SU-DHL-6 (cell line): ENCODE data around the gene PPIP5K2.
"Not testable (repeated sequence)": the region's sequence is repeated elsewhere in the genome, so short reads cannot be mapped to it uniquely, and the experiment has no call there.

Experiments used
- H2AFZ ChIP-seq: fragments of 200-600 bp; sonication (generic); 2 replicates; pipeline ENCODE4 v1.6.1; 2014; ENCODE audit warnings: low read depth, mild to moderate bottlenecking, moderate library complexity, mixed read lengths, antibody characterized with exemption, low read length; ENCODE audit not compliant: severe bottlenecking
- H3F3A ChIP-seq: fragments of 200-600 bp; shearing (Covaris generic); 2 replicates; pipeline ENCODE4 v1.6.0; 2016; ENCODE audit warnings: antibody characterized with exemption, mild to moderate bottlenecking; ENCODE audit not compliant: insufficient read depth
- H3K27ac ChIP-seq: fragments of 200-600 bp; sonication (generic); 2 replicates; pipeline ENCODE4 v1.5.1; 2016; ENCODE audit warnings: low read depth, mild to moderate bottlenecking, low read length, moderate library complexity, mixed read lengths
- H3K27me3 ChIP-seq: fragments of 200-600 bp; sonication (generic), shearing (Covaris generic); 2 replicates; pipeline ENCODE4 v1.6.0; 2014; ENCODE audit warnings: mild to moderate bottlenecking, low read length
- H3K36me3 ChIP-seq: fragments of 200-600 bp; sonication (generic); 2 replicates; pipeline ENCODE4 v1.6.1; 2014; ENCODE audit warnings: mild to moderate bottlenecking, low read length, mixed read lengths
- H3K4me2 ChIP-seq: fragments of 300-600, 200-600 bp; shearing (Covaris generic), sonication (generic); 2 replicates; pipeline ENCODE4 v1.6.0; 2014; ENCODE audit warnings: low read length, low read depth, mild to moderate bottlenecking; ENCODE audit not compliant: poor library complexity, severe bottlenecking
- H3K4me3 ChIP-seq: fragments of 200-600 bp; sonication (generic); 2 replicates; pipeline ENCODE4 v1.5.1; 2014; ENCODE audit warnings: antibody characterized with exemption, low read length, mild to moderate bottlenecking, mixed read lengths; ENCODE audit not compliant: insufficient read depth, poor library complexity, severe bottlenecking
- H3K79me2 ChIP-seq: fragments of 200-600 bp; sonication (generic); 2 replicates; pipeline ENCODE4 v1.6.1; 2014; ENCODE audit warnings: mild to moderate bottlenecking, low read length, moderate library complexity; ENCODE audit not compliant: insufficient read depth
- H3K9ac ChIP-seq: fragments of 200-600 bp; sonication (generic); 2 replicates; pipeline ENCODE4 v1.7.0; 2014; ENCODE audit warnings: mild to moderate bottlenecking, low read length
- H3K9me2 ChIP-seq: fragments of 200-600 bp; sonication (generic); replicated peaks from 2 replicates; pipeline ENCODE4 v1.6.1; 2014; ENCODE audit warnings: low read length; ENCODE audit not compliant: insufficient read depth
- H3K9me3 ChIP-seq: fragments of 200-600 bp; sonication (generic); 2 replicates; pipeline ENCODE4 v1.6.1; 2014; ENCODE audit warnings: low read length, mixed read lengths; ENCODE audit not compliant: insufficient read depth
- H4K20me1 ChIP-seq: fragments of 200-600 bp; sonication (generic); 2 replicates; pipeline ENCODE4 v1.6.1; 2014; ENCODE audit warnings: low read depth, mild to moderate bottlenecking, antibody characterized with exemption, low read length, moderate library complexity, mixed read lengths
- EZH2phosphoT487 ChIP-seq: fragments of 200-600 bp; sonication (generic), shearing (Covaris generic); conservative IDR thresholded peaks from 2 replicates; pipeline ENCODE4 v1.6.1; 2018; ENCODE audit warnings: mild to moderate bottlenecking, antibody characterized with exemption, low read length, moderate library complexity, mixed read lengths
- TF ChIP-seq, protein P1 (sequence below): fragments of 200-600 bp; sonication (generic); IDR thresholded peaks from one replicate; pipeline ENCODE4 v1.5.1; 2017; ENCODE audit warnings: antibody characterized with exemption, mild to moderate bottlenecking, low read length, moderate library complexity; ENCODE audit not compliant: insufficient read depth, poor library complexity, severe bottlenecking

PPIP5K2 gene

DNA sequence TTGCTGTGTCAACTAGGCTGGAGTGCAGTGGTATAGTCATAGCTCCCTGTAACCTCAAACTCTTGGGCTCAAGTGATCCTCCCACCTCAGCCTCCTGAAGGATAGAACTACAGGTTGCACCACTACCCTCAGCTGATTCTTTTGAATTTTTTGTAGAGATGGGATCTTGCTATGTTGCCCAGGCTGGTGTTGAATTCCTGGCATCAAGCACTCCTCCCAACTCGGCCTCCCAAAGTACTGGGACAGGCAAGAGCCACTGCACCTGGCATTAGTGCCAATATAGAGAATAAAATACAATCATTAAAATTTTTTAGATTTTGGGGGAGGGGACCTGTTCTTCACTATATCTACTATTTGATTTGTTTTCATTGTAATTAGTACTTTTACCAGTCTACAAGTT, 15.4 kb downstream of the PPIP5K2 start:
- Histone ChIP-seq H3F3A (peaks cover 22% of the 10 kb centered on the region; the same call in 1 of the 2 replicates), H3K4me2 (no peak overlapping the region), H3K9me2 (no peaks in the 10 kb centered on the region), H3K9ac (no peak overlapping the region), H4K20me1 (peaks cover 6% of the 10 kb centered on the region; the same call in 1 of the 2 replicates), H3K4me3 (no peak overlapping the region), H3K27ac (no peak overlapping the region), H3K36me3 (peaks cover 28% of the 10 kb centered on the region), H3K9me3 (no peaks in the 10 kb centered on the region), H2AFZ (no peak overlapping the region), H3K79me2 (peaks cover 9% of the 10 kb centered on the region), H3K27me3 (no peaks in the 10 kb centered on the region)
- no peak for TF ChIP-seq EZH2phosphoT487
- TF ChIP-seq, protein P1, sequence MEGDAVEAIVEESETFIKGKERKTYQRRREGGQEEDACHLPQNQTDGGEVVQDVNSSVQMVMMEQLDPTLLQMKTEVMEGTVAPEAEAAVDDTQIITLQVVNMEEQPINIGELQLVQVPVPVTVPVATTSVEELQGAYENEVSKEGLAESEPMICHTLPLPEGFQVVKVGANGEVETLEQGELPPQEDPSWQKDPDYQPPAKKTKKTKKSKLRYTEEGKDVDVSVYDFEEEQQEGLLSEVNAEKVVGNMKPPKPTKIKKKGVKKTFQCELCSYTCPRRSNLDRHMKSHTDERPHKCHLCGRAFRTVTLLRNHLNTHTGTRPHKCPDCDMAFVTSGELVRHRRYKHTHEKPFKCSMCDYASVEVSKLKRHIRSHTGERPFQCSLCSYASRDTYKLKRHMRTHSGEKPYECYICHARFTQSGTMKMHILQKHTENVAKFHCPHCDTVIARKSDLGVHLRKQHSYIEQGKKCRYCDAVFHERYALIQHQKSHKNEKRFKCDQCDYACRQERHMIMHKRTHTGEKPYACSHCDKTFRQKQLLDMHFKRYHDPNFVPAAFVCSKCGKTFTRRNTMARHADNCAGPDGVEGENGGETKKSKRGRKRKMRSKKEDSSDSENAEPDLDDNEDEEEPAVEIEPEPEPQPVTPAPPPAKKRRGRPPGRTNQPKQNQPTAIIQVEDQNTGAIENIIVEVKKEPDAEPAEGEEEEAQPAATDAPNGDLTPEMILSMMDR: no peak

DNA sequence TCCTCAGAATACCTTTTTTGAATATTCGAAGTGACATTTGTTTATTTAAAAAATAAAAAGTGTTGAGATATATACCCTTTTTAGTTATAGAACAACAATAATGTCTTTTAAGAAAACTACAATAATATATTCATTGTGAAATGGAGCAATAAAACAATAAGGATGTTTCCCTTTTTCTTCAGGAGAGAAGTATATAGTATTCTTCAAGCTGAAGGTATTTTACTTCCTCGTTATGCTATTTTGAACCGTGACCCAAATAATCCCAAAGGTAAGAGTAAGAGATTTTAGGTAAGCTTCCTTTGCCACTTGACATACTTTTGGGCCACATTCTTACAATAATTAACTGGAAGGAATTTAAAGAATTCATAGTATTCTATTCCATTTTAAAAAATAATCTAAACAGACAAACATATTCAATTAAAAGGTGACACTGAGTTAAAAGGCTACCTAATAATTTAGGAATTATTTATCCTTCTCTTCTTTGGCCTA, 18.1 kb downstream of the PPIP5K2 start:
- Histone ChIP-seq H3K4me2 (no peak overlapping the region), H3K9ac (no peak overlapping the region), H3K36me3 (peaks cover 28% of the 10 kb centered on the region), H2AFZ (no peak overlapping the region), H3K9me3 (no peaks in the 10 kb centered on the region), H3K9me2 (no peaks in the 10 kb centered on the region), H3K27ac (no peak overlapping the region), H3F3A (peaks cover 22% of the 10 kb centered on the region; the same call in 1 of the 2 replicates), H3K4me3 (no peak overlapping the region), H3K79me2 (no peaks in the 10 kb centered on the region), H3K27me3 (no peaks in the 10 kb centered on the region), H4K20me1 (peaks cover 6% of the 10 kb centered on the region; the same call in 1 of the 2 replicates)
- TF ChIP-seq EZH2phosphoT487: no peak
- TF ChIP-seq, protein P1: no peak

DNA sequence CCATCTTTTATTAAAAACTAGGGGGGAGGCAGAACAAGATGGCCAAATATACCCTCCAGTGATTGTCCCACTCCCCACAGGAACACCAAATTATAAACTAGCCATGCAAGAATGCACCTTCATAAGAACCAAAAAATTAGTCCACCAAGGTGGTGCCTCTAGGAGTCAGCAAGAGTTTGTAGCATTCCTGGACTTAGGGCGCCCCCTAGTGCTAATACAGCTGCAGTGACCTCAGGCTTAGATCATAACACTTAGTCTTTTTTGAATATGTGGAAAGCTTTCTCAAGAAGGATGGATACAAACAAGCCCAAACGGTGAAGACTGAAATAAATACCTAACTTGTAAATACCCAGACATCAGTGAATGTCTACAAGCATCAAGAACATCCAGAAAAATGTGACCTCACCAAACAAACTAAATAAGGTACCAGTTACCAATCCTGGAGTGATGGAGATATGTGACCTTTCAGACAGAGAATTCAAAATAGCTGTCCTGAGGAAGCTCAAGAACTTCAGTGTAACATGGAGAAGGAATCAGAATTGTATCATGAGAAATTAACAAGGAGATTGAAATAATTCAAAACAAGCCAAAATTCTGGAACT, 19.3 kb downstream of the PPIP5K2 start:
- TF ChIP-seq, protein P1: peak; percentile 87
- no peak for TF ChIP-seq EZH2phosphoT487
- Histone ChIP-seq H3K27me3 (no peaks in the 10 kb centered on the region), H3K4me3 (no peak overlapping the region), H3K9ac (no peak overlapping the region), H3K79me2 (no peaks in the 10 kb centered on the region), H3K9me3 (no peaks in the 10 kb centered on the region), H3K27ac (no peak overlapping the region), H4K20me1 (peaks cover 6% of the 10 kb centered on the region; the same call in 1 of the 2 replicates), H3K9me2 (no peaks in the 10 kb centered on the region), H3K36me3 (peaks cover 19% of the 10 kb centered on the region), H3F3A (peaks cover 21% of the 10 kb centered on the region; the same call in 1 of the 2 replicates), H3K4me2 (no peak overlapping the region), H2AFZ (no peak overlapping the region)

DNA sequence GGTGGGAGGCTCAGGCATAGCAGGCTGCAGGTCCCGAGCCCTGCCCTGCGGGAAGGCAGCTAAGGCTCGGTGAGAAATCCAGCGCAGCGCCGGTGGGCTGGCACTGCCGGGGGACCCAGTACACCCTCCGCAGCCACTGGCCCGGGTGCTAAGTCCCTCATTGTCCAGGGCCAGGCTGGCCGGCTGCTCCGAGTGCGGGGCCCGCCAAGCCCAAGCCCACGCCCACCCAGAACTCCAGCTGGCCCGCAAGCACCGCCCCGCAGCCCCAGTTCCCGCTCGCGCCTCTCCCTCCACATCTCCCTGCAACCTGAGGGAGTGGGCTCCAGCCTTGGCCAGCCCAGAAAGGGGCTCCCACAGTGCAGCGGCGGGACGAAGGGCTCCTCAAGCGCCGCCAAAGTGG, 22.0 kb downstream of the PPIP5K2 start:
- H3K27me3 ChIP-seq, H2AFZ ChIP-seq, H3K4me2 ChIP-seq, H4K20me1 ChIP-seq, H3K9me2 ChIP-seq, H3K79me2 ChIP-seq, H3K9me3 ChIP-seq, H3K4me3 ChIP-seq, H3K9ac ChIP-seq, H3K27ac ChIP-seq: not testable (repeated sequence)
- peaks cover 24% of the 10 kb centered on the region; the same call in 1 of the 2 replicates for H3F3A ChIP-seq
- peaks cover 19% of the 10 kb centered on the region; the same call in 1 of the 2 replicates for H3K36me3 ChIP-seq
